VCaP (cell line): Measurements from ENCODE around the gene RTN3.

Source experiments
- H3K27ac ChIP-seq: fragments of 450-650 bp; 2 replicates; pipeline ENCODE4 v1.5.1; 2017
- CTCF ChIP-seq: fragments of 450-650 bp; conservative IDR thresholded peaks from 2 replicates; pipeline ENCODE4 v1.5.1; 2017; ENCODE audit warnings: mild to moderate bottlenecking, moderate library complexity

The RTN3 gene

GRCh38 chr11:63672156-63672463 lies 9.2 kb upstream of the RTN3 start:
- TF ChIP-seq CTCF: no peak
- peak overlapping the region; percentile 98 for H3K27ac ChIP-seq

GRCh38 chr11:63672936-63673539 lies 8.3 kb upstream of the RTN3 start:
- no peak for TF ChIP-seq CTCF
- H3K27ac ChIP-seq: no peak overlapping the region

GRCh38 chr11:63673579-63673978 lies 7.7 kb upstream of the RTN3 start:
- no peak for TF ChIP-seq CTCF

GRCh38 chr11:63680834-63681320 lies 423 bp upstream of the RTN3 start:
- TF ChIP-seq CTCF: no peak
- H3K27ac ChIP-seq: peak overlapping the region; percentile 99

More at GRCh38 chr11:63673579-63673978, 7.7 kb upstream of the RTN3 start:
- H3K27ac ChIP-seq: no peak overlapping the region

GRCh38 chr11:63682066-63683021 lies 1.0 kb downstream of the RTN3 start:
- peak overlapping the region; percentile 99 for H3K27ac ChIP-seq
- peak; percentile 74 for TF ChIP-seq CTCF

- peak overlapping the region; percentile 99 for H3K27ac ChIP-seq
- TF ChIP-seq CTCF: no peak
Measured at GRCh38 chr11:63683133-63683991, 2.1 kb downstream of the RTN3 start.

- H3K27ac ChIP-seq: peak overlapping the region; percentile 99; the same call in 1 of the 2 replicates
Measured at GRCh38 chr11:63685158-63685721, 3.9 kb downstream of the RTN3 start.
